Ecto neural progenitor cell (in vitro differentiated cells): ENCODE results near the gene GBGT1.

Experiments used
- DNase-seq: peaks from one replicate; pipeline ENCODE4 v3.0.0-alpha.2; 2018; ENCODE audit warnings: low spot score

Gene GBGT1

GRCh38 chr9:133113949-133114885 is 49.5 kb downstream of the GBGT1 start:
- no peak for DNase-seq

- DNase-seq = no peak
Measured at GRCh38 chr9:133113163-133113948, 50.4 kb downstream of the GBGT1 start.

DNA sequence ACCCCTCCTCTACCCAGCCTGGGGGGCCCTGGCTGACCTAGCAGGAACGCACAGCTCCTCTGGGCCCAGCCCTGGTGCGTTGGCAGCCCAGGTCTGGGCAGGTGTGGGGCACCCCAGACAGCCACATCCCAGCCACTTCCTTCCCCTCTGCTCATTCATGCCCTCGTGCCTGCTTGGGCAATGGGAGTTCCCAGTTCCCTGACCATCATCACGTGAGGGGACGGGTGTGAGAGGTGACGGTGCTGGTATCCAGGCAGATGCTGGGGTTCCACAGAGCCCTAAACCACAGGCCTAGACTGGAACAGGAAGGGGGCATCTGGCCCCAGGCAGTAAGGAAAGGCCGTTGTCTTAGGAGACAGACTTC is 51.1 kb downstream of the GBGT1 start:
- no peak for DNase-seq

GRCh38 chr9:133111808-133112662 is 51.7 kb downstream of the GBGT1 start:
- DNase-seq = no peak

DNA sequence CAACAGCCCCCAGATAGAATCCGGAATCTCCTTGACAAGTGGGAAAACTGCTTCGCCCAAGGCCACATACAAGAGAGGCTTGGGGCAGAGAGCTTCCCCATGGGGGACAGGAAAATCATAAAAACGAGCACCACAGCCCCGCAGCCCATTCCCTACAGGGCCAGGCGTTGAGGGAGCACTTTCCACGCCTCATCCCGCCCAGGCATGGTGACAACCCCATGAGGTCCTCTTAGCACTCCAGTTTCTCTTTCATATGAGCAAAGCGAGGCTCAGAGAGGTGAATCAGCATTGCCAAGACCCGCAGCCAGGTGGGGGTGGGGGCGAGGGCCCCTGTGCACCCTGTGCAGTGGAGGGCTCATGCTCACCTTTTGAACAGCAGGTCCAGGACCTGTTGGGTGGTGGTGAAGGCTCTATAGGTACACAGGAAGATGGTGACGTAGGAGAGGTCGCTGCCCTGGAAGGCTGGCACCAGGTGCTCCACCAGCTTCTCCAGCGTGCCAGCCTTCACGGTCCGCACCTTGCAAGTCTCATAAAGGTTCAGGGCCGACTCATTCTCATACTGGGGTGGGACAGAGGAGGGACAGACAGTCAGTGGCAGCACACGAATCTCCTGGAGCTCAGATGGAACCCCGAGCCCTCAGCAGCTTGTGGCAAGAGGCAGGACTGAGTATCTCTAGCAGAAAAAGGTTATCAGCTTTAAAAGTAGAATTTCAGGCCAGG is 53.6 kb downstream of the GBGT1 start:
- DNase-seq = no peak

DNA sequence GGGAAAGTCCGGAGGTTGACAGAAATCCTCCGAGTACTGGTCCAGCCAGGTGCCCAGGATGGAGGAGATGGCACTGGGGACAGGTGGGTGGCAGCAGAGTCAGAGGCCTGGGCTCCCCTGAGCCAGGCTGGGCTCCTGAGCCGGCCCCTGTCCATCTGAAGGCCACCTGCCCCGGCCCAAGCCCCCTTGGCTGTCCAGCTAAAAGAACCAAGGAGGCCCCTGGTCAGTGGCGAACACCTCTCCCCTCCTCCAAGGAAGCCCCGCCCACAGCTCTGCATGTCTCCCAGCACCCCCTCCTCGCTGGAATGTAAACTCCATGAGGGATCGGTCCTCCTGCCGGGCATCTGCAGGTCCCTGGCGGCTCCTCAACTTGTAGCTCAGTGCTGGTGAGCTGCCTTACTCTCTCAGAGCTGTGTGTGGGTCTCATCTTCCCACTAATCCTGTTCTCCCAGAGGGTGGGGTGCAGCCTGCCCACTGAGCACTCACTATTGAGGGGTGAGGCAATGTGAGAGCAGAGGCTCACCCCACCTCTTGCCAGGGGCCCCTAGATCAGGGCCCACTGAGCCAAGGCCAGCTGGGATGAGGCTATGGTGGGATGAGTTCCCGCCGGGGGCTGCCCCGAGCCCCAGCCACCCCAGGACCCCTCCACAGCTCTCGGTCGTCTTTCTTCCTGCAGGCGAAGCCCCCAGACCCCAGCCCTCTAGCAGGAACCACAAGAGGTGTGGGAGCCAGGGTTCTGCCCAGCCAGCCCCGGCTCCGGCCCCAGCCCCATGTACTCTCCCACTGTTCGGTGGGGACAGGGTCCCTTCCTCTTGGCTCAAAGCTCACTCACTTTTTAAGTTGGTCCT is 54.7 kb downstream of the GBGT1 start:
- DNase-seq = no peak

- DNase-seq = no peak
Measured at GRCh38 chr9:133107961-133108793, 55.5 kb downstream of the GBGT1 start.

- DNase-seq = no peak
Measured at GRCh38 chr9:133107245-133107722, 56.4 kb downstream of the GBGT1 start.

DNA sequence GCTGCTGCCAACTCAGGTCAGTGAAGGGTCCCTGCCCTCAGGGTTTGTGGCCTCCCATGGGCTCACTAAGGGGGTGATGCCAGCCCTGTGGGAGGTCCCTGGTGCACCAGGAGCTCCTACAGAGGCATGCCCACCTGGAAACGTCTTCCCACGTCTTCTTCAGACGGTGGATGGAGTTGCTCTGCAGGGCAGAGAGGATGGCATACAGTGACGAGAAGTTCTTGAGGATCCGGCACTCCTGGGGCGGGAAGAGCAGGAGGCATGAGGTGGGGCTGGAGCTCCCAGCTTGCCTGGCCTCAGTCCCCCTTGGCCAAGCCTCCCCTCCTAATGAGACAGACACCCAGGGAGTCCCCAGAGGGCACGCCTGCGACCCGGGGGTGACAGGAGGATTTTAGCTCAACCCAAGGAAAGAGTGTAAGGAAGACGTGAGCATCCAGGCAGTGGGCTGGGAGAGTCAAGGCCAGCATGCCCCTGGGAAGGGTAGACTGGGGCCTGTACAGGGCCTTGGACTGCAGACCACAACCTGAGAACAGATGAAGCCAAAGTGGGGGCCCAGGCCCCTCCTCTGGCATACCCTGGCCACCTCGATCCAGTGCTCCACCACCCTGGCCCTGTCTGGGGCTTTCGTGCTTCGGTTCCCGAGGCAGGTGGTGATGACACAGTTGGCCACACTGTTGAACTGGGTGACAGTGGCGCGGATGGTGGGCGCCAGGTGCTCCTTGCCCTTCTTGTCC is 57.0 kb downstream of the GBGT1 start:
- DNase-seq = no peak

DNA sequence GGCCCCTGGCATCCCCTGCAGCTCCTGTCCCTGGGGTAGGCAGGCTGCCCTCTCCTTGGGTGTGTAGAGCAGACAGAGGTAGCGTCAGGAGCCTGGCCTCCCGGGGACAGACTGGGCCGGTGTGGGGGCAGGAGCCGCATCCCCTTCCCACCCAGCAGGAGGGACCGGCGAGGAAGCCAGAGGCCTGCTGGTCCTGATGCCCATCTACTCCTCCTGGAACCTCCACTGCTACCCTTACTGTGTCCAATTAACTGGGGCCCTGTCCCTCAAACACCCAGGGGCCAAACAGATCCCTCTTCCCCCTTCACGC is 58.3 kb downstream of the GBGT1 start:
- no peak for DNase-seq

- DNase-seq = no peak
Measured at GRCh38 chr9:133104718-133105460, 58.8 kb downstream of the GBGT1 start.

GRCh38 chr9:133103987-133104505 is 59.7 kb downstream of the GBGT1 start:
- no peak for DNase-seq

- DNase-seq = peak; percentile 81
Measured at GRCh38 chr9:133103183-133103986, 60.3 kb downstream of the GBGT1 start.
